Measurements from ENCODE around the gene PAX7.

DNA sequence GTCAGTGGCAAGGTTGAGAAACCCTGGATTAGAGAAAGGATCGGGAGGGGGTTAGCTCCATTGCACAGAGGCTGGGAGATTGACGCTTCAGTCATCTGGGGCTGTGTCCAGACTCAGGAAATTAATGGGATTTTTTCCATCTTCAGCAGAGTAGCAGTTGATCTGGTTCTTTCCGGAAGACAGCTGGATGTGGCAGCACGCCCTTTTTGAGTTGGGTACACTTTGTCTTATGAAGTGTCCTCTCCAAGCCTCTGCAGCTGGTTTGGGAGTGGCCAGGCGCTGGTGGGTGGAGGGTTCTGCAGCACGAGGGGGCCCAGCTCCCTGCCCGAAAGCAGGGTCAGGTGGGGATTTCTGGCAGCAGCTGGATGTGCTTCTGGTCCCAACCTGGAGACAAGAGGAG is 133.7 kb downstream of the PAX7 start:
- TF ChIP-seq GABPA (IDR thresholded peaks at IDR 0.05; ENCODE audit: low read depth) (no peak), CHD2 (IDR thresholded peaks at IDR 0.05; ENCODE audit: low read length, partially characterized antibody) (no peak), YY1 (IDR thresholded peaks at IDR 0.05; ENCODE audit: low read depth) (no peak), TEAD4 (IDR thresholded peaks at IDR 0.05; ENCODE audit: borderline replicate concordance, insufficient read depth) (no peak), NFIC (IDR thresholded peaks at IDR 0.05; ENCODE audit: borderline replicate concordance) (no peak)
- TF ChIP-seq, protein P1, sequence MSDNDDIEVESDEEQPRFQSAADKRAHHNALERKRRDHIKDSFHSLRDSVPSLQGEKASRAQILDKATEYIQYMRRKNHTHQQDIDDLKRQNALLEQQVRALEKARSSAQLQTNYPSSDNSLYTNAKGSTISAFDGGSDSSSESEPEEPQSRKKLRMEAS (IDR thresholded peaks at IDR 0.05; ENCODE audit: low read depth) = no peak
- TF ChIP-seq, protein P2, sequence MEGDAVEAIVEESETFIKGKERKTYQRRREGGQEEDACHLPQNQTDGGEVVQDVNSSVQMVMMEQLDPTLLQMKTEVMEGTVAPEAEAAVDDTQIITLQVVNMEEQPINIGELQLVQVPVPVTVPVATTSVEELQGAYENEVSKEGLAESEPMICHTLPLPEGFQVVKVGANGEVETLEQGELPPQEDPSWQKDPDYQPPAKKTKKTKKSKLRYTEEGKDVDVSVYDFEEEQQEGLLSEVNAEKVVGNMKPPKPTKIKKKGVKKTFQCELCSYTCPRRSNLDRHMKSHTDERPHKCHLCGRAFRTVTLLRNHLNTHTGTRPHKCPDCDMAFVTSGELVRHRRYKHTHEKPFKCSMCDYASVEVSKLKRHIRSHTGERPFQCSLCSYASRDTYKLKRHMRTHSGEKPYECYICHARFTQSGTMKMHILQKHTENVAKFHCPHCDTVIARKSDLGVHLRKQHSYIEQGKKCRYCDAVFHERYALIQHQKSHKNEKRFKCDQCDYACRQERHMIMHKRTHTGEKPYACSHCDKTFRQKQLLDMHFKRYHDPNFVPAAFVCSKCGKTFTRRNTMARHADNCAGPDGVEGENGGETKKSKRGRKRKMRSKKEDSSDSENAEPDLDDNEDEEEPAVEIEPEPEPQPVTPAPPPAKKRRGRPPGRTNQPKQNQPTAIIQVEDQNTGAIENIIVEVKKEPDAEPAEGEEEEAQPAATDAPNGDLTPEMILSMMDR (IDR thresholded peaks at IDR 0.05) = no peak
- TF ChIP-seq, protein P3, sequence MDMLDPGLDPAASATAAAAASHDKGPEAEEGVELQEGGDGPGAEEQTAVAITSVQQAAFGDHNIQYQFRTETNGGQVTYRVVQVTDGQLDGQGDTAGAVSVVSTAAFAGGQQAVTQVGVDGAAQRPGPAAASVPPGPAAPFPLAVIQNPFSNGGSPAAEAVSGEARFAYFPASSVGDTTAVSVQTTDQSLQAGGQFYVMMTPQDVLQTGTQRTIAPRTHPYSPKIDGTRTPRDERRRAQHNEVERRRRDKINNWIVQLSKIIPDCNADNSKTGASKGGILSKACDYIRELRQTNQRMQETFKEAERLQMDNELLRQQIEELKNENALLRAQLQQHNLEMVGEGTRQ (IDR thresholded peaks at IDR 0.05; ENCODE audit: borderline replicate concordance, low read depth, low read length) = no peak
- TF ChIP-seq, protein P4, sequence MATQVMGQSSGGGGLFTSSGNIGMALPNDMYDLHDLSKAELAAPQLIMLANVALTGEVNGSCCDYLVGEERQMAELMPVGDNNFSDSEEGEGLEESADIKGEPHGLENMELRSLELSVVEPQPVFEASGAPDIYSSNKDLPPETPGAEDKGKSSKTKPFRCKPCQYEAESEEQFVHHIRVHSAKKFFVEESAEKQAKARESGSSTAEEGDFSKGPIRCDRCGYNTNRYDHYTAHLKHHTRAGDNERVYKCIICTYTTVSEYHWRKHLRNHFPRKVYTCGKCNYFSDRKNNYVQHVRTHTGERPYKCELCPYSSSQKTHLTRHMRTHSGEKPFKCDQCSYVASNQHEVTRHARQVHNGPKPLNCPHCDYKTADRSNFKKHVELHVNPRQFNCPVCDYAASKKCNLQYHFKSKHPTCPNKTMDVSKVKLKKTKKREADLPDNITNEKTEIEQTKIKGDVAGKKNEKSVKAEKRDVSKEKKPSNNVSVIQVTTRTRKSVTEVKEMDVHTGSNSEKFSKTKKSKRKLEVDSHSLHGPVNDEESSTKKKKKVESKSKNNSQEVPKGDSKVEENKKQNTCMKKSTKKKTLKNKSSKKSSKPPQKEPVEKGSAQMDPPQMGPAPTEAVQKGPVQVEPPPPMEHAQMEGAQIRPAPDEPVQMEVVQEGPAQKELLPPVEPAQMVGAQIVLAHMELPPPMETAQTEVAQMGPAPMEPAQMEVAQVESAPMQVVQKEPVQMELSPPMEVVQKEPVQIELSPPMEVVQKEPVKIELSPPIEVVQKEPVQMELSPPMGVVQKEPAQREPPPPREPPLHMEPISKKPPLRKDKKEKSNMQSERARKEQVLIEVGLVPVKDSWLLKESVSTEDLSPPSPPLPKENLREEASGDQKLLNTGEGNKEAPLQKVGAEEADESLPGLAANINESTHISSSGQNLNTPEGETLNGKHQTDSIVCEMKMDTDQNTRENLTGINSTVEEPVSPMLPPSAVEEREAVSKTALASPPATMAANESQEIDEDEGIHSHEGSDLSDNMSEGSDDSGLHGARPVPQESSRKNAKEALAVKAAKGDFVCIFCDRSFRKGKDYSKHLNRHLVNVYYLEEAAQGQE (IDR thresholded peaks at IDR 0.05; ENCODE audit: low read depth, low read length) = no peak

All from SK-N-SH (cell line).